ENCODE results near the gene SPARCL1. TPM values are rescaled to one million over a fixed set of nuclear protein-coding genes. Genes with fewer than 3 reads are reported as not detected.

Gene SPARCL1
- polyA plus RNA-seq, 1 of the 3 experiments (the other 2 are of a cell fraction): not detected

GRCh38 chr4:87547016-87547708 lies 18.0 kb upstream of the SPARCL1 start:
- H3K4me1 ChIP-seq (ENCODE audit: control insufficient read depth in 1 of 2, insufficient read depth in 2 of 2, low read depth in 1 of 2, low read length in 1 of 2): no peaks in the 10 kb centered on the region
- POLR2A ChIA-PET: no interaction called here
- H3K9me2 ChIP-seq: no peaks in the 10 kb centered on the region
- no peaks in the 10 kb centered on the region for H3K9me3 ChIP-seq
- peaks cover 5% of the 10 kb centered on the region for H3F3A ChIP-seq (replicated peaks; ENCODE audit: insufficient read depth)
- no peaks in the 10 kb centered on the region for H3K79me2 ChIP-seq (ENCODE audit: insufficient read depth)
- no peak overlapping the region for H3K4me2 ChIP-seq
- H2AFZ ChIP-seq (ENCODE audit: low read depth): no peak overlapping the region
- no peak overlapping the region for H3K27ac ChIP-seq (ENCODE audit: low read depth in 2 of 2, low read length in 1 of 2)
- H3K9ac ChIP-seq: no peak overlapping the region
- CTCF ChIA-PET: no interaction called here
- no peak for DNase-seq
- peaks cover 6% of the 10 kb centered on the region; the same call in 1 of the 2 replicates for H3K27me3 ChIP-seq (ENCODE audit: insufficient read depth)
- 58% methylated on average over 5 of the region's 5 CpGs for WGBS (ENCODE audit: low lambda C conversion rate)
- TF ChIP-seq ELF1 (IDR thresholded peaks at IDR 0.05): no peak
- TF ChIP-seq NFIC (IDR thresholded peaks at IDR 0.05; ENCODE audit: borderline replicate concordance): no peak
- no peak for TF ChIP-seq RAD21 (IDR thresholded peaks at IDR 0.05; ENCODE audit: low read length)
- no peak for TF ChIP-seq GATA2 (CRISPR knock-in tag; IDR thresholded peaks at IDR 0.05)
- TF ChIP-seq JUND (IDR thresholded peaks at IDR 0.05): no peak
- no peak for TF ChIP-seq TCF12 (IDR thresholded peaks at IDR 0.05)
- H3K36me3 ChIP-seq (replicated peaks in 1 of 2; ENCODE audit: control insufficient read depth in 1 of 2, insufficient read depth in 2 of 2, low read length in 1 of 2): no peaks in the 10 kb centered on the region
- no peak overlapping the region for H3K4me3 ChIP-seq (ENCODE audit: low read depth in 2 of 2, low read length in 1 of 2)
- H4K20me1 ChIP-seq (ENCODE audit: insufficient read depth): no peaks in the 10 kb centered on the region

DNA sequence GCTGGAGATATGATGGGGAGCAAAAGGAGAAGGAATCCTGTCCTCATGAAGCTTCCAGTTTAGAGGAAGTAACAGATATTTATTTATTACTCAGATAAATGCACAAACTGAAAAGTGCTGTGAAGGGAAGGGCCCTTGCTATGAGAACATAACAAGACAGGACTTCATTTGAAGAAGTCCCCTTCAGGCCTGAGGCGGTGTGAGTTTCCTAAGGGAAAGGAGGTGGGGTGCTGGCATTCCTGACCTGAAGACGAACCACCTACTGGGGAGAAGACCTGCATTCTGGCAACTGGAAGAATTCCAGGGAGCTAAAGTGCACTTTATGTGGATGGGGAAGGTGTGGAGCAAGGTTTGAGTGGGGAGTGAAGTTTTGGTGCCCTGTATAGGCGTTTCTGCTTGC lies 15.9 kb upstream of the SPARCL1 start:
- Histone ChIP-seq H3K79me2 (ENCODE audit: insufficient read depth) (no peaks in the 10 kb centered on the region), H3K9me3 (no peaks in the 10 kb centered on the region), H3F3A (replicated peaks; ENCODE audit: insufficient read depth) (peaks cover 5% of the 10 kb centered on the region), H3K27ac (ENCODE audit: low read depth in 2 of 2, low read length in 1 of 2) (no peak overlapping the region), H3K4me2 (no peak overlapping the region), H3K4me3 (ENCODE audit: low read depth in 2 of 2, low read length in 1 of 2) (no peak overlapping the region), H3K9ac (no peak overlapping the region), H4K20me1 (ENCODE audit: insufficient read depth) (no peaks in the 10 kb centered on the region), H3K4me1 (ENCODE audit: control insufficient read depth in 1 of 2, insufficient read depth in 2 of 2, low read depth in 1 of 2, low read length in 1 of 2) (no peaks in the 10 kb centered on the region), H3K36me3 (replicated peaks in 1 of 2; ENCODE audit: control insufficient read depth in 1 of 2, insufficient read depth in 2 of 2, low read length in 1 of 2) (no peaks in the 10 kb centered on the region), H2AFZ (ENCODE audit: low read depth) (0 out of 2 replicates have a peak overlapping the region, but pooled peaks have one; percentile 6), H3K27me3 (ENCODE audit: insufficient read depth) (peaks cover 6% of the 10 kb centered on the region; the same call in 1 of the 2 replicates), H3K9me2 (no peaks in the 10 kb centered on the region)
- POLR2A ChIA-PET: no interaction called here
- DNase-seq: no peak
- CTCF ChIA-PET: interaction anchor here (1.1 to 2.1 kb wide), 5 partner anchors 11 to 820 kb away, joined by 3 to 7 read pairs (median 4); no protein-coding TSS in a partner anchor
- no peak for TF ChIP-seq POLR2AphosphoS5 (IDR thresholded peaks at IDR 0.05; ENCODE audit: low read depth, low read length)
- no peak for TF ChIP-seq MEF2A (IDR thresholded peaks at IDR 0.05; ENCODE audit: borderline replicate concordance, low read depth)
- no peak for TF ChIP-seq TAF1 (IDR thresholded peaks at IDR 0.05; ENCODE audit: borderline replicate concordance, low read depth, low read length)
- TF ChIP-seq JUND (IDR thresholded peaks at IDR 0.05): no peak
- TF ChIP-seq GABPA (IDR thresholded peaks at IDR 0.05; ENCODE audit: low read depth): no peak
- TF ChIP-seq USF2 (IDR thresholded peaks at IDR 0.05; ENCODE audit: borderline replicate concordance, low read depth, low read length): no peak
- TF ChIP-seq EZH2phosphoT487 (IDR thresholded peaks at IDR 0.05; ENCODE audit: borderline replicate concordance, low read depth): no peak
- no peak for TF ChIP-seq ELF1 (IDR thresholded peaks at IDR 0.05)
- TF ChIP-seq YY1 (IDR thresholded peaks at IDR 0.05; ENCODE audit: low read depth): no peak
- WGBS (ENCODE audit: low lambda C conversion rate): 78% methylated on average over 3 of the region's 3 CpGs
